ENCODE data around the gene FRMD4A. TPM values are rescaled to one million over a fixed set of nuclear protein-coding genes. Genes with fewer than 3 reads are reported as not detected.

The FRMD4A gene
- total RNA-seq, 2 experiments from 2014 or later: 3.1 to 3.7 TPM

DNA sequence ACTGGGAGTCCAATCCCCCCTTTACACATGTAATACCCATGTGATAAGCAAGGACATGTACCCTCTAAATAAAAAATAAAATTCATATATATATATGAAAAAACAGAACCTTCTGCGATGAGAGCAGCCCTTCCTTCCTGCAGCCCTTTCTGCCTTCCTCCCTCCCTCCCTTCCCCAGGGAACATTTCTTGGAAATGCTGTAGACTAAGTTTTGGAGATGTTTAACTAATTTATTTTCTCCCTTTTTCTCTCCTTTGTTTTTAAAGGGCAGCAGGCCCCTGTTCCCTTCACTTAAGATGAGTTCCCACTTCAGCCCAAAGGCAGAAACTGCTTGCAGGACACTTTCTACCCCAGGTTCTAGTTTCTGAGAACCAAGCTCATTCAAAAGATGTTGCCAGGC is 179.2 kb downstream of the FRMD4A start:
- H3K27ac ChIP-seq (ENCODE audit: low read depth in 1 of 2, low read length in 2 of 2): no peak overlapping the region
- H3K27ac Mint-ChIP-seq: no peak overlapping the region
- no peaks in the 10 kb centered on the region for H3K4me1 Mint-ChIP-seq (ENCODE audit: low read depth)
- TF ChIP-seq, protein P1, sequence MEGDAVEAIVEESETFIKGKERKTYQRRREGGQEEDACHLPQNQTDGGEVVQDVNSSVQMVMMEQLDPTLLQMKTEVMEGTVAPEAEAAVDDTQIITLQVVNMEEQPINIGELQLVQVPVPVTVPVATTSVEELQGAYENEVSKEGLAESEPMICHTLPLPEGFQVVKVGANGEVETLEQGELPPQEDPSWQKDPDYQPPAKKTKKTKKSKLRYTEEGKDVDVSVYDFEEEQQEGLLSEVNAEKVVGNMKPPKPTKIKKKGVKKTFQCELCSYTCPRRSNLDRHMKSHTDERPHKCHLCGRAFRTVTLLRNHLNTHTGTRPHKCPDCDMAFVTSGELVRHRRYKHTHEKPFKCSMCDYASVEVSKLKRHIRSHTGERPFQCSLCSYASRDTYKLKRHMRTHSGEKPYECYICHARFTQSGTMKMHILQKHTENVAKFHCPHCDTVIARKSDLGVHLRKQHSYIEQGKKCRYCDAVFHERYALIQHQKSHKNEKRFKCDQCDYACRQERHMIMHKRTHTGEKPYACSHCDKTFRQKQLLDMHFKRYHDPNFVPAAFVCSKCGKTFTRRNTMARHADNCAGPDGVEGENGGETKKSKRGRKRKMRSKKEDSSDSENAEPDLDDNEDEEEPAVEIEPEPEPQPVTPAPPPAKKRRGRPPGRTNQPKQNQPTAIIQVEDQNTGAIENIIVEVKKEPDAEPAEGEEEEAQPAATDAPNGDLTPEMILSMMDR (IDR thresholded peaks at IDR 0.05): no peak
- ATAC-seq (ENCODE audit: poor library complexity) (no peak), DNase-seq (no peak)
- intact Hi-C loops (cut with DNase I, micrococcal nuclease): no loop called here
- POLR2A ChIA-PET: no interaction called here
- peaks cover 2 to 6% of the 10 kb centered on the region in 2 experiments for H3K27me3 ChIP-seq (ENCODE audit: control insufficient read depth in 1 of 2, insufficient read depth in 2 of 2, low read length in 2 of 2)
- H3K36me3 ChIP-seq (ENCODE audit: insufficient read depth, low read length): no peaks in the 10 kb centered on the region
- peaks cover 43% of the 10 kb centered on the region for H3K27me3 Mint-ChIP-seq
- no peaks in the 10 kb centered on the region for H3K4me1 ChIP-seq (ENCODE audit: insufficient read depth, low read length)
- H3K9me3 ChIP-seq (ENCODE audit: control insufficient read depth in 1 of 2, insufficient read depth in 1 of 2, low read length in 2 of 2): peaks cover 5 to 10% of the 10 kb centered on the region in 2 experiments
- no peak overlapping the region for H3K4me3 Mint-ChIP-seq
- no peak overlapping the region for H3K4me3 ChIP-seq (ENCODE audit: low read length)
- peaks cover 8% of the 10 kb centered on the region for H3K9me3 Mint-ChIP-seq
- CTCF ChIA-PET: interaction anchor here (0.7 kb wide), 1 partner anchor 45 kb away, joined by 3 read pairs; no protein-coding TSS in a partner anchor
- no peaks in the 10 kb centered on the region for H3K36me3 Mint-ChIP-seq (ENCODE audit: low read depth)

DNA sequence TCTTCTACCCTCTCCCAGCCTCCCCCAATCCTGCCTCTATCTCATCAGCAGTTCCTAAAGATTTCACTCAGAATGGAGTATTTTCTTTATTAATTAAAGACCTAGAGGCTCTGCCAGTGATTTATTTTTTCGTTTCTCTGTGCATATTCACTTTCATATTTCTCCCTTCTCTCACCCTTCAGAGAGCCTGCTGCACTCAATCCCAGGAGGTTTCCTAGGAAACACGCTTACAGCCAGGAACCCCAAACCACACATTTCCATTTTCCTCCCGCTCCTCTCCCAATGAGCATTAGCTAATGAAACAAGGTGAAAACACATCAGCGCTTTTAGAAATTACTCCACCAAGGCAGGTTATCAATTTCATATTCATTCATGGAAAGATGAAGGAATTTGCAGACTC is 180.2 kb downstream of the FRMD4A start:
- TF ChIP-seq, protein P1 (IDR thresholded peaks at IDR 0.05): no peak
- peaks cover 36% of the 10 kb centered on the region for H3K27me3 Mint-ChIP-seq
- Histone ChIP-seq H3K27ac (ENCODE audit: low read depth in 1 of 2, low read length in 2 of 2) (no peak overlapping the region), H3K9me3 (ENCODE audit: control insufficient read depth in 1 of 2, insufficient read depth in 1 of 2, low read length in 2 of 2) (peaks cover 0 to 10% of the 10 kb centered on the region in 2 experiments), H3K36me3 (ENCODE audit: insufficient read depth, low read length) (no peaks in the 10 kb centered on the region), H3K27me3 (ENCODE audit: control insufficient read depth in 1 of 2, insufficient read depth in 2 of 2, low read length in 2 of 2) (peaks cover 2 to 6% of the 10 kb centered on the region in 2 experiments), H3K4me3 (ENCODE audit: low read length) (no peak overlapping the region), H3K4me1 (ENCODE audit: insufficient read depth, low read length) (no peaks in the 10 kb centered on the region)
- peaks cover 2% of the 10 kb centered on the region for H3K9me3 Mint-ChIP-seq
- ATAC-seq (ENCODE audit: poor library complexity): no peak
- ChIA-PET CTCF (no interaction called here), POLR2A (no interaction called here)
- no peak overlapping the region for H3K27ac Mint-ChIP-seq
- DNase-seq: no peak
- no peaks in the 10 kb centered on the region for H3K36me3 Mint-ChIP-seq (ENCODE audit: low read depth)
- no peak overlapping the region for H3K4me3 Mint-ChIP-seq
- intact Hi-C loops (cut with DNase I, micrococcal nuclease): no loop called here
- H3K4me1 Mint-ChIP-seq (ENCODE audit: low read depth): no peaks in the 10 kb centered on the region

GRCh38 chr10:14146501-14146900 is 184.2 kb downstream of the FRMD4A start:
- CTCF ChIA-PET: no interaction called here
- POLR2A ChIA-PET: no interaction called here
- no peaks in the 10 kb centered on the region for H3K36me3 Mint-ChIP-seq (ENCODE audit: low read depth)
- H3K27me3 ChIP-seq (ENCODE audit: control insufficient read depth in 1 of 2, insufficient read depth in 2 of 2, low read length in 2 of 2): peaks cover 0 to 12% of the 10 kb centered on the region in 2 experiments
- no peak overlapping the region for H3K27ac Mint-ChIP-seq
- no peak overlapping the region for H3K27ac ChIP-seq (ENCODE audit: low read depth in 1 of 2, low read length in 2 of 2)
- H3K27me3 Mint-ChIP-seq: peaks cover 50% of the 10 kb centered on the region
- H3K4me1 ChIP-seq (ENCODE audit: insufficient read depth, low read length): no peaks in the 10 kb centered on the region
- intact Hi-C loops (cut with DNase I, micrococcal nuclease): no loop called here
- no peaks in the 10 kb centered on the region for H3K36me3 ChIP-seq (ENCODE audit: insufficient read depth, low read length)
- H3K4me3 Mint-ChIP-seq: no peak overlapping the region
- no peaks in the 10 kb centered on the region for H3K4me1 Mint-ChIP-seq (ENCODE audit: low read depth)
- no peak overlapping the region for H3K4me3 ChIP-seq (ENCODE audit: low read length)
- ATAC-seq (ENCODE audit: poor library complexity) (no peak), DNase-seq (no peak)
- TF ChIP-seq, protein P1 (IDR thresholded peaks at IDR 0.05): no peak
- H3K9me3 ChIP-seq (ENCODE audit: control insufficient read depth in 1 of 2, insufficient read depth in 1 of 2, low read length in 2 of 2): no peaks in the 10 kb centered on the region
- H3K9me3 Mint-ChIP-seq: no peaks in the 10 kb centered on the region
